GM12801 (cell line): ENCODE measurements around the gene ZDHHC19.

Experiments used
- CTCF ChIP-seq: IDR thresholded peaks from one replicate; pipeline ENCODE4 v1.5.1; 2011; ENCODE audit warnings: control low read depth; ENCODE audit not compliant: insufficient read length; ENCODE audit errors: extremely low read depth

ZDHHC19 gene

DNA sequence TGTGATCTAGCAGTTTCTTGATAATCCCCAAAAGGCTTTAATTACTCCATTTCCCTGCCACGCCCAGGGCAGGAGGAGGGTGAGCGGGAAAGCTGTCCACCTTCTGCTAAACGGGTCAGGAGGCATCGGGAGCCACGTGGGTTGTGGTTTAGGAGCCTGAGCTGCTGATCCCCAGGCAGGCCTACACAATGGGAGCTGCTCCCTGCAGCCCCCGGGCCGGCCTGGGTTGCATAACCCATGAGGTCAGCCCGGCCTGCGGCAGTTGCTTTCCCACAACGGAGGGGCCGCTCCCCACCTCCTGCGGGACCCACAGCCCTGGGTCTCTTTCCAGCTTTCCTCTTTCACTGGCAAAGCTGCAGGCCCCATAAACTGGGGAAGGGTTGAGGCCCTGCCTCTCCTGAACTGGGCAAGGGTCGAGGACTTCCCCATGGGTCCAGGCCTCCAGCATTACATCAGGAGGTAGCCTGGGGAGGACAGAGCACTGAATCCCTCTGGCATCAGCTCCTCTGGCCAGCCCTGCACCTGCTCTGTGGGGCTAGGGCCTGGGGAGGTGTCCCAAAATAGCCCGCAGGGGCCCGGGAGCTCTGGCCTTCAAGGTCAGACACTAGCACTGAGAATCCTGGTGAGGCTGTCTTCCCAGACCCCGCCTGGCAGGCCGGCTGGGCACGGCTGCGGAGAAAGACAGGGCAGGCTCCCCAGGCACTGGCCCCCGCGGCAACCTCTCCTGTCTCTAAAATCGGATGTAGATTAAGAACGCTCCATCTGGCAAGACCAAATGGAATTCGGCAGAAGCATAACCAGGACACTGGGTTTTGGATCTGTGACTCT is 47.3 kb downstream of the ZDHHC19 start:
- TF ChIP-seq CTCF = no peak

DNA sequence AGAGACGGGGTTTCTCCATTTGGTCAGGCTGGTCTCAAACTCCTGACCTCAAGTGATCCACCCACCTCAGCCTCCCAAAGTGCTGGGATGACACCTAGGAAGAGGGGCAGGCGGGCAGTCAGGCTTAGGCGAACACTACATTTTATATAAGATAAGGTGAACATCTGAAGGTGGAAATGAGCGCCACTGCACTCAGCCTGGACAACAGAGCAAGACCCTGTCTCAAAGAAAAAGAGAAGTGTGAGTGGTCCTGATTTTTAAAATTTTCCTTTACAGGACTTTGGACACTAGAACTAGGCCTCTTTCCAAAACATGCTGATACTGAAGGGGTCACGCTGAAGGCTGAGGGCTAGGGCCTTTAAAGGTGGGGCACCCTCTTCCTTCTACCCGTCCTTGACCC is 48.0 kb downstream of the ZDHHC19 start:
- TF ChIP-seq CTCF = no peak

DNA sequence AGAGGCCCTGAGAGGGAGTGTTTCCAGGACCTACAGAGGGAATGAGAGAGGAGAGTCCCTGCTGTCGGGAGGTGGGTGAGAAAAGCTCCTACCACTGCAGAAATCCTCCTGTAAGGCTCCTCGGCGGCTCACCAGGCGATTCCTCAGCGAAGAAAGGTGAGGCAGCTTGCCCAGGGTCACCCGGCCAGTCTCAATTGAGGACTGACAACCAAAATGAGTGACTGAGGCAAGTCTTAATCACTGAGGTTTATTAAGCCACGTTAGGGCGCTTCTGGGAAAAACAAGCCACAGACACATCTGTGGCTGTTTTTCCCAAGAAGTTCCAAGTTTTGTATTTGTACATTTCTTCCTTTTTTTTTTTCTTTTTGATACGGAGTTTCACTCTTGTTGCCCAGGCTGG is 48.5 kb downstream of the ZDHHC19 start:
- no peak for TF ChIP-seq CTCF

- no peak for TF ChIP-seq CTCF
Measured at GRCh38 chr3:196159952-196160804, 51.0 kb downstream of the ZDHHC19 start.

DNA sequence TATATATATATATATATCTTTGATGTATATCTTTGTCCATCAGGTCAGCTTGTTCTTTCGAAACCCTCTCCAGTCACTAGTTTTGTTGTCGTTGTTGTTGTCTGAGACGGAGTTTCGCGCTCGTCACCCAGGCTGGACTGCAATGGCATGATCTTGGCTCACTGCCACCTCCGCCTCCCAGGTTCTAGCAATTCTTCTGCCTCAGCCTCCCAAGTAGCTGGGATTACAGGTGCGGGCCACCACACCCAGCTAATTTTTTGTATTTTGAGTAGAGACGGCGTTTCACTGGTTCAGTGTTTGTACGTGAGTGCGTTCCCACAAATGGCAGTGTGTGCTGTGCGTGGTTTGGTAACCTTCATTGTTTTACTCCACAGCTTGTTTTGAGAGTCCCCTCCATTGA is 51.7 kb downstream of the ZDHHC19 start:
- TF ChIP-seq CTCF = no peak

- no peak for TF ChIP-seq CTCF
Measured at GRCh38 chr3:196156160-196156559, 55.0 kb downstream of the ZDHHC19 start.

GRCh38 chr3:196150481-196150880 is 60.7 kb downstream of the ZDHHC19 start:
- no peak for TF ChIP-seq CTCF
